Embryonic facial prominence (tissue), 1 donor: ENCODE measurements around the gene RCOR1.

Source experiments
- DNase-seq: peaks from one replicate; pipeline ENCODE4 v3.0.0-alpha.2; 2016; ENCODE audit errors: extremely low spot score

Gene RCOR1

DNA sequence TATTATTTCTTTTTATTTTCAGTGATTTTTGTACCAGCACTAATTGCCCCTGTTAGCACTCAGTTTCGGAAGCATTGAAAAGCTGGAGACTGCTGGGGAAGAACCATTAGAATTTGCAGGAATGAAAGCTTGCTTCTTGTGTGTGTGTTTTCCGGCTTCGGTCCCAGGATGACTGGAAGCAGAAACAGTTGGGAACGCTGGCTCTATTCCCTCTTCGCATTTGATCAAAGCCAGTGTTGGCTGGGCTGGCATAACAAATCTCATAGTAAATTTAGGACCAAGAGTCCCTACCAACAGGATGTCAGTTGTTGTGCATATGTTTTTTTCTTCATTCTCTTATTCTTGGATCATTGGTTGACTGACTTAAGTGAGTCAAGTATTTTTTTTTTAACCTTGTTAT is 131.2 kb downstream of the RCOR1 start:
- no peak for DNase-seq

DNA sequence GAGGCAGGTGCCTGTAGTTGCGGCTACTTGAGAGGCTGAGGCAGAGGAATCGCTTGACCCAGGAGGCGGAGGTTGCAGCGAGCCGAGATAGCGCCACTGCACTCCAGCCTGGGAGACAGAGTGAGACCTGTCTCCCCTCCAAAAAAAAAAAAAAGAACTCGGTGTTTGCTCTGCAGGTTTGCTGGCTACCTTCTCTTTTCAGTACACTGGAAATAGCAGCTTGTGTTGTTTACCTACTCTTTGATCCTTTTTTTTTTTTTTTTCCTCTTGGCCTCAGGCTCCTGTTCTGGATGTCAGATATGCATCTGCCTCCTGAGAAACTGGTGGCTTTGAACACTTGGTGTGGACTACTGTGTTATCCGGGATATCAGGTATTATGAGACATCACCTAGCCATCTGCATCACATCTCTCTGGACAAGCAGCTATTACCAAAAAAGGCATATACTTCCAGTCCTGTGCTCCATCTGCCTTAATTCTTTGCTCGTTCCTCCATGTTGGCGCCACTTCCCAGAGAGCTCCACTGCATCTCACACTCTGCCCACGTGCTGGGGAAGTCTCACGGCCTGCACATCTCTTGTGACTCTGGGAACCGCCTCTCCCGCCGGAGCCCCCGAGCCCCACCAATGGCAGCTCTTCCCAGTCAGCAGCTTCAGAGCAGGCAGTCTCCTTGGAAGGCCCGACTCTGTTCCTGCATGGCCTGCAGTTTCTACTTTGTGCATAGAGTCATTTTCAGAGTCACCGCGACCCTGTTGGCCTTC is 133.9 kb downstream of the RCOR1 start:
- DNase-seq = no peak

DNA sequence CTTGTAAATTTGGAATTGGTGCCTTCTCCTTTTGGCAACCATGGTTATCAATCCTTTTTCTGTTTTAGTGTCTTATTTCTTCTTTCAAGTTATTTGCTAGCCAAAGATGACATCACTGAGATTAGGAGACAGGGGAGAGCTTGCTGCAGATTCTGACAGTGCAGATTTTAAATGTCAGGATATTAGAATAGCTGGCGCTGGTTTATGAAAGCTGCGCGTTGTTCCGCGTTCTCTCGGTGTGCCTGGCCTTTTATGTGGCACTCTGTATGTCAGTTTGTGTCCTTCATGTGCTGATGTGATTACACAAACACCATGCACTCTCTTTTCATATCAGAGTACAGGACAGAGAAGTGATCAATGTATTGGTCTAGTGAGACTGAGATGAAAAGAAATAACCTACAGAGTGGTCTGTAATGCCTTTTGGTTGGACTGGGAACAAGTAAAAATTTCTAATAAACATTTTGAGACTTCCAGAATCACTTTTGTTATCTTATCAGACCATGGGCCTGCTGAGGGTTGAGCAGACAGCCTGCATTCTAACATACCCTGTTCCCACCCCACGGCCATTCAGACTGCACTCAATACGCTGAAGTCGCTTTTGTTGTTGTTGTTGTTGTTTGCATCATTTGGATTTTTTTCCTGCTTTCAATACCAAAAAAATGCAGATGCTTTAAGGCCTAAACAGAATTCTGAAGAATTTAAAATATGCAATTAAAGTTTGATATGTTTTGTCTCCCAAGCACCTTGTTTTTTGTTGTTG is 135.1 kb downstream of the RCOR1 start:
- DNase-seq = no peak

DNA sequence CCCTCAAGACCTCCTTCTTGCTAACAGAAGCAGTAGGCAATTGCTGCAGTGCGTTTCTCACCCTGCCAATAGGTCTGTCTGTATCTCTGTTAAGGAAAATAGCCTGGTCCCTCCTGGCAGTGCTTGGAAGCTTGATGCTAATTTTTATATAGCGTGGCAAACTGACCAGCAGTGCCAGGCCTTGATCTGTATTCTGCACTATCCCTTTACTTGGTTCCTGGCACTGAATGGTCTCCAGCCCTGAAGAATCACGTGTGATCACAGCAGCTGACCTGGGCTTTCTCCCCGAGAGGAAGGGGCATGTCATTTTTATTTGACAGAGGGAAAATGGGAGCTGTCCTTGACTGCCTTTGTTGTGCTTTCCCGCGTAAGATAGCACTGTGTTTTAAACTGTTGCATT is 136.1 kb downstream of the RCOR1 start:
- no peak for DNase-seq

DNA sequence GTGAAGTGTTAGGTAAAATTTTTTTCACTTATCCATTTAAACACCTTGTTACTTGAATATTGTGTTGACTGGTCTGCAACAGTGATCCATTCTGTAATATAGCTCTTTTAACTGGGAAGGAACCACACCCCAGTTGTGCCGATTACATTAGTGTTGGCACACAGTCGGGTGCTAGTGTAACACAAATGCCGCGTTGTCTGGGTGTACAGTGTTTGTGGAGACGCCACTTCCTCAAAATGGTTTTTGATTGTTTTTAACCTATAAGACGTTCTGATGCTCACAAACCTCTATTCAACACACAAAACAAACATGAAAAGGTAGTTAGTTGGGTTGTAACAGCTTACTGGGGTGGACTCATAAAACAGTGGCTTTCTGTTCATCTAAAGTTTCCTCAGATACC is 136.8 kb downstream of the RCOR1 start:
- no peak for DNase-seq

DNA sequence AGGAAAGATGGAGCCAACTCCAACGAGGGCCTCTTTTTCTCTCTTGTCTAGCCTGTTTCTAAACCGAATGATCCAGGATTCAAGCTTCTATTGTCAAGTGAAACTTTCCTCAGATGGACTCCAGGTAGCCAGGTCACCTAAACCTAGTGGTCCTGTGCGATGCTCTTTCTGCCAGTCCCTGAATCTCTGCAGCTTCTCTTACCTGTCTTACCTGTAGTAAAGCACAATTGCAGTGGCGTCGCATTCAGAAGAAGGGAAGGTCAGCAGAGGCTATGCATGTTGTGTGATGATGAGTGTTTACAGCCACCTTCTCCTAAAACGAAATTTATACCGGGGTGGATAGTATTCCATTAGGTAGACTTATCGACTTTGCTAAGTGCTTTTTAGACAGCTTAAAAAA is 137.4 kb downstream of the RCOR1 start:
- DNase-seq = no peak

DNA sequence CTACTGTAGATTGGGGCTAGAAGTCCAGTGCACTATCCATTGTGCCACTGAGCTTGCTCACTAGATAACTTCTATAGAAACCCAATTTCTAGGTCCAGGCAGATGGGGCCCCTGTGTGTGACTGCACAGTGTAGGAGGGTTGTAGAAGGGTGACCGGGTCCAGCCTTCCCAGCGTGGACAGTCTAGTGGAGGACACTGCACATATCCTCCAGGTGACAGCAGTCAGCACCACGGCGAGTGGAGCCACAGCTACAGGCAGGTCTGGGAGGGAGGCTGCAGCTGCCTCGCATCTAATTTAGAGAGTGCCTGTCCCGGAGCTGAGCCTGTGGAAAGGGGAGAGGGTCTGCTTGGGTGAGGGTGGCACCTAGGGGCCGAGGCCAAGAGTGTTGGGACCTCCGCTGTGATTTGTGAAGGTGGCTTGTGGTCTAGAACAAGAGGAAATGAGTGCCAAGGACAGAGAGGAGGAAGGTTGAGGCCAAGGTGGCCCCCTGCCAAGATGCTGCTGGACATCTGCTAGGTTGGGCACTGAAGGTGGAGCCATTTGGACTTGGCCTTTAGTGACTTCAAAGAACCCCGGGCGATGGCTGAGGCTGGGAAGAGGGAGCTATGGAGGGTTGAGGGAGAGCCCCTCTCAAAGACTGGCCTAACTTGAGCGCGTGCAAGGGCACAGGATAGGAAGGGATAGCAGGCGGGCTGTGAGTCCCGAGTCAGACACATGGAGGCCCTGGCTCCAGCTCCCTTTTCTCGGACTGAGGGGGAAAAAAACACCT is 138.8 kb downstream of the RCOR1 start:
- DNase-seq = no peak

DNA sequence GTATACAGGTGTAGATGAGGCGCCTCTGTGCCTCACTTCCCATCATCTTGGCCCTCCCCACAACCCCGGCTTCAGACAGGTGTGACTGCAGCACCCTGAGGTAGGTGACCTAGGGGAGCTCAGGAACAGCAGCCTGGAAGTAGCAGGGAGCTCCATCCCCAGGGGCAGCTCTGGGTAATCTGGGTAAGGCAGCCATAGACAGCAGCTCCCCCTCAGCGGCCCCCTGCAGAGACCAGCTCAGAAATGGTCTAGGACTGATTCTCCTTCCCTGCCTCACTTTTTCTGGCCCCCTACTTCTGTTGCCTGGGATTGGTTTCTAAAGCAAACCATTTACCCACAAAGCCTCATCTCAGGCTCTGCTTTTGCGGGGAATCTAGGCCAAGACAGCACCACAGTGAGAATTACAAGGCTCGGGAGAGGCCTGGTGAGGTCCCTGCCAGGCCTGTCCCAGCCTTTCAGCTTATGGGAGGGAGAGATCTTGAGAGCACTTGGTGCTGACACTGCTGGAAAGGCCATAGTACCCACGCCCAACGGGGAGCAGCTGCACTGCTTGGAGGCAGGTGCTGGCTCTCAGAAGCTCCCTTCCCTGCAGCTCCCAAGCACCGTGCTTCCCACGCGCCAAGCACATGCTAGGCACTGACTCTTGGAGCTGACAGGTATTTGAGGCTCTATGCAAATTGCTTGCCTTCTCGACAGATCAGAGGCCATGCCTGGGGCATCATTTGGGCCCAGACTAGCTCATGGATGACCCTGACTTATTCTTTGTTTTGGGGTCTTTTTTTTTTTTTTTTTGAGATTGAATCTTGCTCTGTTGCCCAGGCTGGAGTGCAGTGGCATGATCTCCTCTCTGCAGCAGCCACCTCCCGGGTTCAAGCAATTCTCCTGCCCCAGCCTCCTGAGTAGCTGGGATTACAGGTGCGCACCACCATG is 139.7 kb downstream of the RCOR1 start:
- no peak for DNase-seq

DNA sequence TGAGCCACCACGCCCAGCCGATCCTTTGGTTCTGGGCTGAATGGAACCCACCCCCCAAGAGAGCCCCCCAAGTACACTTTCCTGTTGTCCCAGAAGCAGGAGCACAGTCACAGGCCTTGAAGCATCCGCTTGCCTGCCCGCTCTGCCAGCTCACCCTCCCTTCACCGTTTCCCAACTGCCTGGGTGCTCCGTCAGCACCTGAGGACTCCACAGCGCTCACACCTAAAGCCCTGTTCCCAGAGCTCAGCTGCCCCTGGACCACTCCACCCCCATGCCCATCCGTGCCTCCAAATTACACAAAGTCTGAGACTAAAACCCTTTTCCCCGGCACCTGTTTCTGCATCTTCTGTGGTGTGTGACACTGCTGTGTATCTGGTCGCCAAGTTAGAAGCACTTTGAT is 140.5 kb downstream of the RCOR1 start:
- DNase-seq = no peak

DNA sequence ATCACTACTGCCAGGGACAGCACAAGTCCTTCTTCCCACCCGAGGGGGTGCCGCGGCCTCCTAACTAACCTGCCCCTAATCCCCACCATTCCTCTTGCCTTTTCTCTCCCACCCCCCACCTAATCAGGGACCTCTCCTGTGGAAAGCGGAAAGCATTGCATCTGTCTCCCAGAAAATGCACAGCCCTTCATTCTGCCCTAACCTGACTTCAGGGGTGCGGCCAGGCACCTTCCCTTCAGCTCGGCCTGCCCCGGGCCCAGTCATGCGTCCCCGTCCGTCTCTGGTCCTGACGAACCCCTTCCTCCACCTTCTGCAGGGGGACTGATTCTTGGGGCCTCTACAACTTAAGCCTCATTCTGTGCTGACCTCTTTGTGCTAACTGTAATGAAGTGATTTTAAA is 140.9 kb downstream of the RCOR1 start:
- DNase-seq = no peak

DNA sequence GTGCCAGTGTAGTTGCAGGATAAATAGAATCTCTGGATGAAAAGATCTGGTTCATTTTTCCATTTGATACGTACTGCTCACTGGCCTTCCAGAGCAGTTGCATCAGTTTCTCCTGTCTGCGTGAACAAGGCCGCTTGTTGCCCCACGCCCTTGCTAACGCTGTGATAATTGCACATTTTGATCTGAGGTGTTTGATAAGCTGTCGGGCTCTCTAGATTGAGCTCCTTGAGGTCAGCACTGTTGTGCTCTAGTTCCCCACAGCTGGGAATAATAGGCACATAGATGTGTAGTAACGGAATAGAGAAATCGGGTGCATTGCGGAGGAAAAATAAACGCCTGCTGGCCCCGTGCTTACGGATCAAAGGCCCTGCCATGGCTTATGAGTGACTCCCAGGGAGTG is 142.0 kb downstream of the RCOR1 start:
- no peak for DNase-seq

DNA sequence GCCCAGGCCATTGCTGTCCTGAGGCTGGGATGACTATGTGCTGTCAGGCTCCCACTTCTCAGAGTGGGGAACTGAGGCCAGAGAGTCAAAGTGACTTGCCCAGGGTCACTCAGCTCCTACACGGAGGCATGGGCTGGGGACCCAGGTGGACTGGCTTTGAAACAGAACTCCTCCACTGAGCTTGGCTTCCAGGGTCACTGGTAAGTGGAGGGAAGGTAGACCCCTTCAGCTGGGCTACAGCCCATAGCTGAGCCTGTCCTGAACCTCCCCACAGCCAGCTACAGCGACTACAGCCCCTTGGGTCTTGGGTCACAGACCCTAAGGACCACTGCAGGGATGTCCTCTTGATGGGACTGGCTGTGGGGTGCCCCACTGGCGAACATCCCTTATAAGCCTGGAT is 144.5 kb downstream of the RCOR1 start:
- no peak for DNase-seq

DNA sequence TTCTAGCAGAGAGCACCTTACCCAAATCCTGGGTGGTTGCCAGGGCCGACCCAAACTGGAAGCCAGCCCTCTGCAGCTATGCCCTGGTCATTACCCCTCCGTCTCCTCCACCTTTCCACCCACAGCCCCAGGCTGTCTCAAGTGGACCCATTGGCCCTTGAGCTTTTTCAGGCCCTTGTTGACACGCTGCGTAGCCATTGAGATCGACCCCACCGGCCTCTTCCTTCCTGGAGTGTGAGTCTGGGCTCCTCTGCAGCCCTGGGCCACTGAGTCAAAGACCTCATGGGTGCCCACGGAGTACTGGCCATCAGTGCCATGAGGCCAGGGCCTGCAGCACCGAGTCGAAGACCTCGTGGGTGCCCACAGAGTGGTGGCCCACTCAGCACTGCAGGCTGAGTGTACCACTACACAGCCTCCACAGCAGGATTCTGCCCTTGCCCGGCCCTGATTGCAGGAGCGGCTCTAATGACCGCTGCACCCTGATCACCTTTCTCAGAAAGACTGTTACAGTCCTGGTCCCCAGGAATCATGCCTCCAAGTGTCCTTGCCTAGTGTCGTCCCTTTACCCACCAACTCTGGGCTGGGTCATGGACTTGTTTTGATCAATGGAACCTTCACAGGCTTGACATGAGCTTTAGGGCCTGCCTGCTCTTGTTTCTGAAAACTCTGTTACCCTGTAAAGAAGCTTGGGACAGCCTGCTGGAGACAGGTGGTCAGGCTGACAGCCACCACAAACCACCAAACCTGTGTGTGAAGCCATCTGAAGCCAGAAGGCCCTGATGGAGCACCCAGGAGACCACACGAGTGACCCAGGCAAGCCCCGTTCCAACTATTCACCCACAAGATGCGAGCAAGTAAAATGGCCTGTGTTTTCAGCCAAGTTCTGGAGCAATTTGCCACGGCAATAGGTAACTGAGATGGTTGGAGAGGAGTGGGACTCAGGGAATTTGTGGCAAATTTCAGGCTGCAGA is 145.2 kb downstream of the RCOR1 start:
- DNase-seq = no peak

DNA sequence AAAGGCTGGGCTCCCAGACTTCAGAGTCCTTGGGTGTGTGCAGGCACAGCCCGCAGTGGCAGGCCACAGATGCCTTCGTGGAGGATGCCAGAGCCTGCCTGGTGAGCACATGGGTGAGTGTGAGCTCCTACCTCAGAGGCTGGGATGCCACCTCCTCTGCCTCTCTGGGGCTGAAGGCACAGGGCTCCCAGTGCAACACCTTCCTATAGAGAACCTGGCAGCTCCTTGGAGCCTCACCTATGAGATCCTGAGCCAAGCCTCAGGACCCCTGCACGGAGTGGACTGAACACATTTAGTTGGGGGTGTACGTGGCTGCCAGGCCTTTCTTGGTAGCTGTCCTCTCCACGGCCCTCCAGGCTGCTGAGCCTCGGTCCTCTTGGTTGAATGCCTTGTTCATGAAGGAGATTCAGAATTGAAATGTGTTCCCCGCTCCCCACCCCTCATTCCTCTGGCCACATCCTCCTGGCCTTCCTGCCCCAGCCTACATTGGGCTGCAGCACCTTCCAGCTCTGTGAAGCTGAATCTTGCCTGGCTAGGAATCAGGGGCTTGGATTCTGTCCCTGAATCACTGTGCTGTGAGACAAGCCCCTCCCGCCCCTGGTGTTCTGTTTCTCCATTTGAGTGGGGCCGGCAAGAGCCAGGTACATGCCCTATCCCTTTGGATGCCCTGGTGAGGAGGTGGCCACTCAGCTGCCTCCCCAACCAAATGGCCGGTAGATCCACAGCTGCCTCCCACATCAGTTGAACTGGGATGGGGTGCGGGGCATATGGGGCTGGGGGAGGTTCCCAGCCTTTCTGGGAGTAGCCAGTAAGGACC is 146.1 kb downstream of the RCOR1 start:
- DNase-seq = no peak

DNA sequence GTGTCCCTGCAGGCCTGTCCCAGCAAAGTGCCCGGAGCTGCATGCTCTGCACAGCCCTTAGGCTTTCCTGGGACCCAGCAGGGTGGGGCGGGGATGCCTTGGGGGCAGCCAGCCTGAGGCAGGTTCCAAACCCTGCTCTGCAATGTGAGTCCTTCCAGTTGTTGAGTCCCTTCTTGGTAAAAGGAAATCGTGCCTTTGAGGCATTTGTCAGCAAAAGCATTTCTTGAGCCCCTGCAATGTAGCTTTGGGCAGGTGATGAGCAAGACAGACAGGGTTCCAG is 146.7 kb downstream of the RCOR1 start:
- no peak for DNase-seq

DNA sequence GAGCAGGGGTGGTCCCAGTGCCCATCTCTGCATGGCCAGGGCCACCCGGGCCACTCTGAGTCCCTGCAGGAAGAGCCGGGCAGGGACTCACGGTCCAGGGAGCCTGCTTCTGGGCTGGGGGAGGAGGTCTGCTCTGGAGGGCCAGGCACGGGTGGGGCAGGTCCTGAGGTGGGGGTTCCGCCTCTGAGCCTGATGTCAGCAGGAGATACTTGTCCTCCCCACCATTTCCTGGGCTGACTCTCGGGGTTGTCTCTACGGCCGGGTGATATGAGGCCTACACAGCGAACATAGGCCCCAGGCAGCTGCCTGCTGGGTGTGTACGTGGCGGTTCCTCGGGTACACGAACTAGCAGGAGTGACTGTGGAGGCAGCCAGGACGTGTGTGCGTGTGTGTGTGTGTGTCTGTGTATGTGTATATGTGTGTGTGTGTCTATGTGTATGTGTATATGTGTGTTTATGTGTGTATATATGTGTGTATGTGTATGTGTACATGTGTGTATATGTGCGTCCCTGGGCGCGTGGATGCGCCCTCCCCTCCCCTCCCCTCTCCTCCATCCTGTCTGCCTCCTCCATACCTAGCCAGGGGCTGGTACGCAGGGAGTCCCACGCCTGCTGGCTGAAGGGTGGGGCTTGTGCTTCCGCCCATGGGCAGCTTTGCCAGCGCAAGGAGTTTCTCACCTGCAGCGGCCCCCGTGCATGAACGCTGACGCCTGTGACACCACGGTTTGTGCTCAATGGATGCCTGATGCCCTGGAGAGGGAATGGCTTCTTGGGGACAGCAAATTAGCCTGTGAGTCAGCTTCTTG is 154.4 kb downstream of the RCOR1 start:
- no peak for DNase-seq

DNA sequence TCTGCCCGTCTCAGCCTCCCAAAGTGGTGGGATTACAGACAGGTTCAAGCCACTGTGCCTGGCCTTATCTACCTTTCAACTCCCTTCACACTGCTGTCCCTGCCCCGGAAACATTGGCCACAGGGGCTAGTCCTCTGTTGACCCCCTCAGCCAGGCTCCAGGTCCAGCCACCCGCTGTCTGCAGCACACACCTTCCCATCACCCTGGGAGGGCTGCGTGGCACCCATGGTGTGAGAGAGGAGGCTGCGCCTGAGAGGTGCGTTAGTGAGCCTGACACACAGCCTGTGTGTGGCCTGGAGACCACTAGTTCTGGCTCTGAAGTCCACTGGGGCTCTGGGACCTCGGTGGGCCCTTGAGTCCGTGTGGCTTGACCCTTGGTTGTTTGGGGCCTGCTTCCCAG is 156.4 kb downstream of the RCOR1 start:
- no peak for DNase-seq

DNA sequence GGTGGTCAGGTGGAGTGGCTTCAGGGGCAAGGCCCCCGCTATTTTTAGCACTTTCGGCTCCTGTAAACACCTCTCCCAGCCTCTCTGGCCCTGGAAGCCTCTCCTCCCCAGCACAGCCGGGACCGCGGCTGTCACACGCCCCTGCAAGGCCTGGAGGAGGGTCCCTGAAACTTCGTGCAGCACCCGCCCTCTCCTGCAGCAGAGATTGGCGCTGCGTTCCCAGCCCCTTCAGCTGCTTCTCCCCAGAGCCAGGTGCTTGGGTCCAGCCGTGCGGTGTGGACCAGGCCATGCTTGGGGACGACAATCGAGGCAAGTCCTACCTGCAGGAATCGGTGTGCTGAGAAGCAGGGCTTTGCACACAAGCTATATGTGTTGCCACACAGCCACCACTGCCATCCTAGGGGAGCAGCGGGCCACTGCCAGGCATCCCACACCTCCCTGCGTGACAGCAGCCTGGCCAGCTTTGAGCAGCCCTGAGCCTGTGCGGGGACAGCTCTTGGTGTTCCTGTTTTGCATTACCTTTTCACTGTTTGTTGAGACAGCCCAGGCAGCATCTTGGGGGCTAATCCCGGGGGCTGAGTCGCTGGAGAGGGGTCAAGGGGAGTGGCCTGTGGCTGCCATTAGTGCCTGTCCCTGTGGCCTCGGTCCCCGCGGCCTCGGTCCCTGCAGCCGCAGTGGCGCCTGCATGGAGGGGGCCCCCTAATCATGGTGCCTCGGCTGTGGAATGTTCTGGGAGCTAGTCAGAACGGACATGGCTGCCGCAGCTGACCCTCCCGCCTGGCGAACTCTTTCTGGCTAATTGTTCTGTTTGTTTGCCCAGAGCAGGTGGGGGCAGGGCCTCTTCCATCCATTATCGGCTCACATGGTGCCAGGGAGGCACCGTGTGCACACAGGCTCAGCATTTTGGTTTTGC is 157.2 kb downstream of the RCOR1 start:
- DNase-seq = no peak
